Esophagus muscularis mucosa (tissue), 3 donors: ENCODE data around the gene KRTAP4-2.

Source experiments
- CTCF ChIP-seq, 3 experiments: fragments of 200-600 bp in 2 of 3; fragments of 450-650 bp in 1 of 3; sonication (generic) in 2 of 3; IDR thresholded peaks; one replicate each; pipeline ENCODE4 v1.5.1; 2017 to 2019; ENCODE audit warnings: antibody characterized with exemption in 3 of 3, mild to moderate bottlenecking in 2 of 3, moderate library complexity in 1 of 3
- EP300 ChIP-seq: sonication (generic); formaldehyde crosslinking; IDR thresholded peaks from one replicate; pipeline ENCODE4 v1.6.1; 2017; ENCODE audit warnings: antibody characterized with exemption

GRCh38 chr17:41160648-41161047 lies 17.4 kb downstream of the KRTAP4-2 start, which contains the start of gene KRTAP4-4:
- no peak for TF ChIP-seq CTCF (IDR thresholded peaks at IDR 0.05)
- TF ChIP-seq EP300: no peak
